Keratinocyte (primary cell): ENCODE results near the gene CYP46A1.

Source experiments
- CTCF ChIP-seq, 3 experiments: IDR thresholded peaks in 1 of 3; conservative IDR thresholded peaks in 1 of 3; optimal IDR thresholded peaks in 1 of 3; 2 replicates in 2 of 3; 3 replicates in 1 of 3; pipeline versions ENCODE3 to v1.5.1; 2011; ENCODE audit warnings: low read length in 3 of 3, mild to moderate bottlenecking in 3 of 3, moderate library complexity in 2 of 3, control low read depth in 1 of 3, inconsistent platforms in 1 of 3; ENCODE audit not compliant: insufficient read depth in 2 of 3; ENCODE audit errors: extremely low read depth in 1 of 3
- EZH2 ChIP-seq: IDR thresholded peaks from one replicate; pipeline ENCODE4 v1.6.1; 2012; ENCODE audit warnings: inconsistent platforms, mild to moderate bottlenecking, low read length, moderate library complexity

DNA sequence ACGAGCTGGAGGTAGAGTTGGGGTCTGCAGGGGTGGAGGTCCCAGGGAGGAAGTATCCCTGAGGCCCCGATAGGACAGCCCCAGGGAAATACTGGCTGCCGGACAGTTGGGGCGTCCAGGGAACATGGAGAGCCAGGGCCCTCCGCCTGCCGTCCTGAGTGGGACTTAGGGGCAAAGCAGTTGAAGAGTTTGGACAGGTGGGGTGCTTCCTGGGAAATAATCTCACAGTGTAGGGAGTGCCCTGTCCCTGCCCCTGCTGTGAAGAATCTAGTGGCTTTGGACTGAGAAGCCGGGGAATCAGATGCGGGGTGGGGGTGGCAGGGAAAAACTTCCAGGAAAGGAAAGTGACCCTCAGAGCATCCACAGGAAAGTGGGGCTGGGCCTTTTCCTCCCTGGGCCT, 49.0 kb upstream of the CYP46A1 start:
- no peak for TF ChIP-seq CTCF (optimal IDR thresholded peaks at IDR 0.05 in 1 of 3, IDR thresholded peaks at IDR 0.05 in 1 of 3, conservative IDR thresholded peaks at IDR 0.05 in 1 of 3; ENCODE audit: extremely low read depth in 1 of 3, insufficient read depth in 2 of 3, low read length in 3 of 3)
- no peak for TF ChIP-seq EZH2
